ENCODE results near the gene FAM229B.
A peak's percentile ranks its signal among the peaks of the same experiment; 100 is the strongest.
"Not testable (repeated sequence)": the region's sequence is repeated elsewhere in the genome, so short reads cannot be mapped to it uniquely, and the experiment has no call there.

FAM229B gene
- long read RNA-seq, donor 1, transcript FAM229B-201 (4 exons, 2,543 nt) = major isoform, 44 of 60 reads
- long read RNA-seq, donor 1, partial matches to known transcripts = 0 of 60 reads
- long read RNA-seq, donor 1, other reads (novel, unspliced or antisense) = 16 of 60 reads
- long read RNA-seq, donor 2, transcript FAM229B-201 (4 exons, 2,543 nt) = major isoform, 31 of 40 reads
- long read RNA-seq, donor 2, partial matches to known transcripts = 0 of 40 reads
- long read RNA-seq, donor 2, other reads (novel, unspliced or antisense) = 9 of 40 reads
- long read RNA-seq, donor 3, transcript FAM229B-201 (4 exons, 2,543 nt) = major isoform, 21 of 21 reads
- long read RNA-seq, donor 3, partial matches to known transcripts = 0 of 21 reads
- long read RNA-seq, donor 3, other reads (novel, unspliced or antisense) = 0 of 21 reads
- long read RNA-seq, donor 4, transcript FAM229B-201 (4 exons, 2,543 nt) = major isoform, 20 of 20 reads
- long read RNA-seq, donor 4, partial matches to known transcripts = 0 of 20 reads
- long read RNA-seq, donor 4, other reads (novel, unspliced or antisense) = 0 of 20 reads
- long read RNA-seq, donor 5, transcript FAM229B-201 (4 exons, 2,543 nt) = major isoform, 15 of 27 reads
- long read RNA-seq, donor 5, partial matches to known transcripts = 0 of 27 reads
- long read RNA-seq, donor 5, other reads (novel, unspliced or antisense) = 12 of 27 reads
- long read RNA-seq, donor 6, transcript FAM229B-201 (4 exons, 2,543 nt) = major isoform, 17 of 28 reads
- long read RNA-seq, donor 6, partial matches to known transcripts = 0 of 28 reads
- long read RNA-seq, donor 6, other reads (novel, unspliced or antisense) = 11 of 28 reads
- long read RNA-seq, donor 7, transcript FAM229B-201 (4 exons, 2,543 nt) = major isoform, 38 of 45 reads
- long read RNA-seq, donor 7, partial matches to known transcripts = 0 of 45 reads
- long read RNA-seq, donor 7, other reads (novel, unspliced or antisense) = 7 of 45 reads
- long read RNA-seq, donor 8, transcript FAM229B-201 (4 exons, 2,543 nt) = major isoform, 27 of 32 reads
- long read RNA-seq, donor 8, partial matches to known transcripts = 0 of 32 reads
- long read RNA-seq, donor 8, other reads (novel, unspliced or antisense) = 5 of 32 reads

- DNase-seq = peak; percentile 97
These were observed at the start of gene FAM229B, which contains the start of gene TUBE1 for GRCh38 chr6:112087136-112087911. FAM229B (plus strand) TSS chr6:112087591; CDS start chr6:112099284, 11,693 bp downstream. TUBE1 (minus strand) TSS chr6:112087482; CDS start chr6:112087434, 48 bp downstream.

GRCh38 chr6:112037783-112038216 is 49.6 kb upstream of the FAM229B start:
- no peak for DNase-seq

- no peak for DNase-seq
These were observed 49.1 kb upstream of the FAM229B start for GRCh38 chr6:112038268-112038667.

GRCh38 chr6:112038756-112039430 is 48.5 kb upstream of the FAM229B start:
- DNase-seq = no peak

- DNase-seq = no peak
These were observed 48.0 kb upstream of the FAM229B start for GRCh38 chr6:112039431-112039770.

- DNase-seq = no peak
These were observed 46.4 kb upstream of the FAM229B start for GRCh38 chr6:112040956-112041355.

GRCh38 chr6:112041535-112041934 is 45.9 kb upstream of the FAM229B start:
- DNase-seq = no peak

- DNase-seq = peak; percentile 89
These were observed 44.1 kb upstream of the FAM229B start for GRCh38 chr6:112043032-112044007.

- no peak for DNase-seq
These were observed 43.2 kb upstream of the FAM229B start for GRCh38 chr6:112044196-112044595.

GRCh38 chr6:112044856-112045255 is 42.5 kb upstream of the FAM229B start:
- no peak for DNase-seq

- DNase-seq = not testable (repeated sequence)
These were observed 39.9 kb upstream of the FAM229B start for GRCh38 chr6:112047523-112047922.

GRCh38 chr6:112049026-112049799 is 38.2 kb upstream of the FAM229B start:
- DNase-seq = peak; percentile 22

GRCh38 chr6:112049996-112050395 is 37.4 kb upstream of the FAM229B start:
- DNase-seq = no peak

GRCh38 chr6:112050429-112050828 is 37.0 kb upstream of the FAM229B start:
- DNase-seq = no peak

- DNase-seq = not testable (repeated sequence)
These were observed 36.1 kb upstream of the FAM229B start for GRCh38 chr6:112051251-112051740.

GRCh38 chr6:112054001-112054400 is 33.4 kb upstream of the FAM229B start, which contains the start of gene CCN6:
CCN6 (plus strand) TSS chr6:112054104; CDS start chr6:112054358, 254 bp downstream.
- DNase-seq = peak; percentile 18

GRCh38 chr6:112054555-112055190 is 32.7 kb upstream of the FAM229B start:
- DNase-seq = no peak

Data from right kidney (tissue), 9 donors.